Measurements from ENCODE around the gene CEACAM18.
"Not testable (repeated sequence)": the region's sequence is repeated elsewhere in the genome, so short reads cannot be mapped to it uniquely, and the experiment has no call there.

The CEACAM18 gene

GRCh38 chr19:51478381-51479234 is at the start of gene CEACAM18:
TSS of gene CEACAM18 (plus strand) at chr19:51478539.
- no peak for DNase-seq

DNA sequence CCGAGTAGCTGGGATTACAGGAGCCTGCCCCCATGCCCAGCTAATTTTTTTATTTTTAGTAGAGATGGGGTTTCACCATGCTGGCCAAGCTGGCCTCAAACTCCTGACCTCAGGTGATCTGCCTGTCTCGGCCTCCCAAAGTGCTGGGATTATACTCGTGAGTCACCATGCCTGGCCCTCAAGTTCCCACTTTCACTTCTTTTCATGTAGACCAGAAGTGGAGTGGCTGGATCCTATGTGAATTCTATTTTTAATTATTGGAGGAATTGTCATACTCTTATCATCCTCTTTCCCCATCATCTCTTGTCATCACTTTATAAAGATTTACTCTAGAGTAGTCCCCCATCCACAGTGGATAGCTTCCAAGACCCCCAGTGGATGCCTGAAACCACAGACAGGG is 48.1 kb upstream of the CEACAM18 start:
- no peak for DNase-seq

GRCh38 chr19:51431124-51431523 is 47.2 kb upstream of the CEACAM18 start:
- DNase-seq = no peak

GRCh38 chr19:51433043-51433442 is 45.3 kb upstream of the CEACAM18 start:
- DNase-seq = no peak

DNA sequence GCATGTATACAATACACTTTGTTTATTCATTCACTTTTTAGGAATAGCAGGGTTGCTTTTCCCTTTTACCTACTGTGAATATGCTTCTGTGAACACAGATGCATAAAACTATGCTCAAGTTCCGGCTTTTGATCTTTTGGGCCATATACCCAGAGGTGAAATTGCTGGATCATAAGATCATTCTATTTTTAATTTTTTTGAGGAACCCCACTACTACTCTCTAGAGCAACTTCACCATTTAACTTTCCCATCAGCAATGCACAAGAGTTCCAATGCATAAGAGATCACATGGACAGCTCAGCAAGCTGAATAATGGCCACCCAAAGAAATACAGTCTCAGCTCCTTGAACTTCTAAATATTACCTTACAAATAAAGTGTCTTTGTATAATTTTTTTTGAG is 43.9 kb upstream of the CEACAM18 start:
- no peak for DNase-seq

GRCh38 chr19:51439021-51439465 is 39.3 kb upstream of the CEACAM18 start:
- DNase-seq = no peak

- no peak for DNase-seq
These were observed 38.3 kb upstream of the CEACAM18 start for GRCh38 chr19:51440052-51440451.

DNA sequence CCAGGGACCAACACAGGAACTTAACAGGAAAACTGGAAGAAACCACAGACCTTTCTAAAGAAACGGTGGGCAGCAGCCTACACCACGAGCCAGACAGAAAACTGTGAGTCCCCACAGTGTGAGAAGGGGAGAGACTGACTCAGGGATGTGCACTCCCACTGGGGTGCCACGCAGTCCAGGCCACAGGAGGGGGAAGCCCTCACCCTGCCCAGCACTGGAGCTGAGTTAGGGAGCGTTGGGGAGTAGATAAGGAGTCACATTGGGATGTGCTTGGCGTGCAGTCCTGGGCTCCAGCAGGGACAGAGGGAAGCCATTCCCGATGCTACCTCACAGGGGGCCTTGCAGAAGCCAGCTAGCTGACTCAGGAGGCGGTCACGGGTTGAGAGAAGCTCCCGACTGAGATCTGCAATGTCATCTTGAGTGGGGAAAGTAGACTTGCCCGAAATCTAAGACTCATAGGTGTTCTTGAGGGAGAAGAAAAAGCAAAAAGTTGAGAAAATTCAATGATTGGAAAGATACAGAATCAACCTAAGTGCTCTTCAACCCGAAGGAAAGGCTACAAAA is 37.4 kb upstream of the CEACAM18 start:
- DNase-seq = no peak

DNA sequence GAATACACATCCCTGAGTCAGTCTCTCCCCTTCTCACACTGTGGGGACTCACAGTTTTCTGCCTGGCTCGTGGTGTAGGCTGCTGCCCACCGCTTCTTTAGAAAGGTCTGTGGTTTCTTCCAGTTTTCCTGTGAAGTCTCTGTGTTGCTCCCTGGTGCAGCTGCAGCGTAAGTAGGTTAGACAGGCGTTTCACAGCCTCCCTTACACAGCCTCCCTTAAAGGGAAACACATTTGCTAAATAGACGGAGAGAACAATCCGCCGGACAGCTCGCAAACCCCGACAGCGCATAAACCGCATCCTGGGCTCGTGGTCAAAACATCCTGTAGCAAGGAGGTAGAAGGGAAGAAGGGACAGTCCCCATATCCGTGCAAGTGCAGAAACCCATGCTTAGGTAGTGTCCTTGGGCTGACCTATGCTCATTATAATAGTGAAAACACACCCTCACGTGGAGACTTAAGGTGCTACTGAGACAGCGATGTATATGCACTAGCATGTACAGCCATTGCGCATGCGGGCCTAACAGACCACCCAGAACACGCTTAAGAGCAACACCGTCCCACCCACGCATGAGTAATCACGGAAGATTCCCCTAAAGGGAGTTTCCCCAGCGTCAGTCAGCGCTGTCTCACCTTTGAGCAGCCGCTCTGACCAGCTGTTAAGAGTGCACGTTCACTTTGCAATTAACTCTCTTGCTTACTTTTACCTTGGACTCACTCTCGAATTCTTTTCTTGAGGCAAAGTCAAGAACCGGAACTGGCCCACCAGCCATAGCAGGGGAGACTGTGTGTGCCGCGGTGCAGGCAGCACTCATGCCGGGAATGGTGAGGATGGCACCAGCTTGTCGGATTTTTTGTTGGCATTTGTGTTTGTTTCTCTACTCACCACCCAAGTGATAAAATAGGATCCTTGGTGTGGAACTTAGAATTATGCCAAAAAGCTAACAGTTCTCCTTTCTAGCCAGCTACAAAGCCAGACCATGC is 36.6 kb upstream of the CEACAM18 start:
- no peak for DNase-seq

DNA sequence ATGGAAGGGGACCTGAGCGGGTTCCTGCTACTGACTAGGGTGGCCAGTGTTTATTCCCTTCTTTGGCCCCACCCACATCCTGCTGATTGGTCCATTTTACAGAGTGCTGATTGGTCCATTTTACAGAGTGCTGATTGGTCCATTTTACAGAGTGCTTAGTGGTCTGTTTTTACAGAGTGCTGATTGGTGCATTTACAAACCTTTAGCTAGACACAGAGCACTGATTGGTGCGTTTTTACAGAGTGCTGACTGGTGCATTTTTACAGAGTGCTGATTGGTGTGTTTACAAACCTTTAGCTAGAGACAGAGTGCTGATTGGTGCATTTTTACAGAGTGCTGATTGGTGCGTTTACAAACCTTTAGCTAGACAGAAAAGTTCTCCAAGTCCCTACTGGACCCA is 30.8 kb upstream of the CEACAM18 start:
- DNase-seq = not testable (repeated sequence)

- no peak for DNase-seq
These were observed 30.3 kb upstream of the CEACAM18 start for GRCh38 chr19:51448011-51448410.

DNA sequence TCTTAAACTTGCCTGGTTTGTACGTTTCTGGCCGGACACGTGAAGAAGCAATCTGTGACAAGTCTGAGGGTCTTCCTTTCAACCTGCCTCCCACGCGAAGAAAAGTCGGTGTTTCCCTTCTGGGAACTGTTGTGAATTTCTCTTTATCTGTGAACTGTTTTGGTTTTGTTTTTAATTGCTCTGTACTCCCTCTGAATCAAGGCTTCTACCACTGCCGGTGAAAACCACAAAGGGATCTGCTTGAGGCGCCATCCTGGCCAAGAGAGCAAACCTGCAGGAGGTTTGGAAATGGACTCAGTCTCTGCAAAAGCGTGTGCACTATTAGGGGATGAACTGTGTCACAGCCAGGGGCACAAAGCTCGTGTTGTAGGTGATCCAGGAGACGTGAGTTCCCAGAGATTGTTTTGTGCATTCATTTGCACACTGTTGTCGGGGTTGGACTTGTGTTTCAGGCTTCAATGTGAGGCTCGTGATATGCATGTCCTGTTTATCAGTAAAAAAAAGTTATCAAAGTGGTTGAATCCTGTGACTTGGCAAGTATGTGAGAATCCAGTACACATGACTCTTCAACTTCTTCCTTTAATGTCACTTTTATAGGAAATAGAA is 29.8 kb upstream of the CEACAM18 start:
- DNase-seq = no peak

- no peak for DNase-seq
These were observed 27.5 kb upstream of the CEACAM18 start for GRCh38 chr19:51450730-51451307.

DNA sequence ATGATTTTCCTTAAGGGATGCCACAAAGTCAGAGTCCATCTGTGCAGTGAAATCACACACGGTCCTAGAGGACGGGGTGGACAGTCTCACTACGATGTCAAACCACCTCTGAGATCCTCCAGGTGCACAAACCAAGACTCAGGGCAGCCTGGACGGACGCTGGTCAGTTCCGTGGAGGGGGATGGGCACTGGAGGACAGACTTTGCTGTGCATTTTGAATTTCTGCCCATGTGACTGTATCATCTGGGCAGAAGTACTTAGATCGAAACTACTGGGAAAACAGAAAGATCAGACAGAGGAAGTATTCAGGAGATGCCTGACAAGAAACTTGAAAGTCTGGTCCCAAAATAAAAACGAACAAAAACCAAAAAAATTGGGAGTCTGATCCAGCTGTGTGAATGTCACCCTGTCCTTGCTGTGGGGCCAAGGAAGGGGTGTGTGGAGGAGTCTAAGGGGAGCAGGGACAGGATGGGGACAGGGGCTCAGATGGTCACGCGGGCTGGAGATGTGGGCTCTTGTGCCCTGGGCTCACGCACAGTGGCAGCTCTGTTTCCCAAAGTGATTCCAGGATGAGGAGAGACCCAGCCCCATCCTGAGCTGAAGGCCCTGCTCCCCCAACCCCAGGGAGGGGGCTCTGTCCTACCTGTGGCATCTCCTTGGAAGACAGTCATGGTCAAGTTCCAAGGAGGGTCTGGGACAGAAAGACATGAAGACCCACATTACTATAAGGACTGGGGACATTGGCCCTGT is 21.6 kb upstream of the CEACAM18 start:
- DNase-seq = no peak

GRCh38 chr19:51457351-51458013 is 20.9 kb upstream of the CEACAM18 start:
- DNase-seq = no peak

DNA sequence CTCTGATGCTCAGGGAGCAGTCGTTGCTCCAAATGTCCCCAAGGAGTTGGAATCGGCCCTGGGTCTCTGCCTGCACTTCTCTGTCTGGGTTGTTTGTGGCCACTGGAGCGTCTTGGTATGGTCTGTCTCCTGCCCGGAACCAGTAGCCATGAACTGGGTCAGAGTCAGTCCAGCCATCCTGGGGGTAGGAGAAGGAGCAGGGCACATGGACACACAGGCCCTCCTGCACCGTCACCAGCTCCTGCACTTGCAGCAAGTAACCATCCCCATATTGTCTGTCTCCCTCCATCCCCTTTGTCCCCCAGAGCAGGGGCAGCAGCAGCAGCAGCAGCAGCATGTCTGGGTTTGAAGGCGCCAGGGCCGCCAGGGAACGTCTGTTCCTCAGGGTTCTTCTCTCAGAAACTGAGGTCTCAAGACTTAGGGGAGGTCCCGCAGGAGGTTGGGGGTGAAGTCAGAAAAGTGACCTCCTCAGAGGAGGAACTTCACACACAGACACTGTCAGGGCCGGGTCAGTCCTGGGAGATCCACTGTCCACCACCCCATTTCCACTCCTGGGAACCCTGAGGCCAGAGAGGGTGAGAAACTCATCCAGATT is 20.2 kb upstream of the CEACAM18 start, which contains the start of gene SIGLEC8:
Gene SIGLEC8, minus strand, starts transcription at position 404 of the 595 bp plus-strand sequence. Its CDS starts 67 bp downstream, at position 337.
- DNase-seq = no peak

DNA sequence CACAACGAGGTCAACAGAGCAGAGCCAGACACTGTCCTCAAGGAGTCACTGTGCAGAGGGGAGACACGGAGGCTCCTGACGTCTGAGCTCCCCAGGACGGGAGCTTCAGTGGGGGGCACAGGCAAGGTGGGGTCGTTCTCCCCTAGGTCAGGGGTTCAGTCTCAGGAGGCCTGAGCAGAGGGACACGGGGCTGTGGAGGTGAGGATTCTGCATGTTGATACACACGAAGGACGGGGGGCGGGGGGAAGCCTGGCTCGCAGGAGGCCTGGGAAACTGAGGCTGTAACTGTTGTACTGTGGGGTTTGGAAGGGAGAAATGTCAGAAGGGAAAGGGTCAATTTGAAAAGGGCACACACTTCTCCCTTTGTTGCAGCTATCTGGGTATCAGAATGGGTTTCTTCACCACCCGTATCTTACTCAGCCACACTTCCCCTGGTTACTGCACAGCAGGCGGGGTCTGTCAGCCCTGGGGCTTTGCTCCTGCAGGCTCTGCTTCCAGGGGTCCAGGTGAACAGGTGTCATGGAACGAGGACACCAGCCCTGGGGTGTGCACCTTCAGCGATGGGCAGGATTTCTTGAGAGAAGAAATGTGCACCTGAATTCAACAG is 19.3 kb upstream of the CEACAM18 start:
- no peak for DNase-seq

DNA sequence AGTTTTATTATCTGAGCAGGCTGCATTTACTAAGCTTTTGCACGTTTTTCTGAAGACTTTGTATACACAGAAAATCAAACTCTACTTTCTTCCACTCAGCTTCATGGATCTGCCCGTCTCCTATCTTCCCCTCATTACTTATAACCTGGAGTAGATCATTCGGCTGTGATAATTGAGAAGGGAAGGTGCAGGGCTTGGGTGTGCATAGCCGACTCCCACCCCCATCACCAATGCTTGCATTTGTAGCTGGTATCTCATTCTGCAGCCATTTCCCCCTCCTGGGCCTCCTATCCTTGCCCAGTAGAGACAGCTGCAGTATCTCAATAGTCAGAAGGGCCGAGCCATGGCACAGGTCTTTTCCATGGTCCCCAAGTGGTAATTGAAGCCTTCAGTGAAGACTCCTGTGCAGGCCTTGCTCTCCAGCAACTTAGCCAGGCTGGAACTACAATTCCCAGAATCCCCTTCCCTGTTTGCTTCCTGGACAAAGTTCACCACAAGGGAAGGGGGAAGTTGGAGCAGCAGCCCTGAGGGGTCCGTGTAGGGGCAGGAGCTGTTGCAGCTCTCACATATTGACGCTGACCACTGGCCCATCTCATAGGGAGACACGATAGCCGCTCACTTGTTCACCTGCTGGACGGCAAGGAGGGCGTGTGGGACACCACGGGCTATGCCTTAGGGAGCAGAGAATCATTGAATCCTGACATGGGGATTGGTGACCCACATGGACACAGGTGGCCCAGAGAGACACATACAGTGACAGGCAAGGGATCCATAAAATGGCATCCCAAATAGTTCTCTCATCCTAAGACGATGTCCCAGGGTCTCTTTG is 18.0 kb upstream of the CEACAM18 start:
- DNase-seq = no peak

GRCh38 chr19:51461723-51462161 is 16.6 kb upstream of the CEACAM18 start:
- DNase-seq = no peak

All from NCI-H1436 treated with DMSO at 0.1 percent for 48 hours (cell line).